Measurements from ENCODE around the gene CALN1.

DNA sequence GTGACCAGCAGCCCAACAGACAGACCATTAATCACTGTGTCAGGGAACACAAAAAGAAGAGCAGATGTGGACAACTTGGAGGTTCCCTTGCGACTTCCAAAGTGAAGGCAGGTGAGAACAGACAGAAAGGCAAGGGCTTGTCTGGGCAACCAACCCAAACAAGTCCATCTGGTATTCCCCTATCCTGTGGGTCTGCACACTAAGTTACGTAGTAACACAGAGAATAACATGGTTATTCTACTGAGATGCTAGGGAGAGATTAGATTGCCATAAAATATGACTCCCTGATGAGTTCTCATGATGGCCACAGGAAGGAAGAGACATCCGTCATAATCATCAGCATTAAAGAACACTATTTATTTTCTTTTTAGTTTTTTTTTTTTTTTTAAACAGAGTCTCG lies 252.2 kb downstream of the CALN1 start:
- TF ChIP-seq POLR2A (IDR thresholded peaks at IDR 0.05), result no peak
- TF ChIP-seq, protein P1, sequence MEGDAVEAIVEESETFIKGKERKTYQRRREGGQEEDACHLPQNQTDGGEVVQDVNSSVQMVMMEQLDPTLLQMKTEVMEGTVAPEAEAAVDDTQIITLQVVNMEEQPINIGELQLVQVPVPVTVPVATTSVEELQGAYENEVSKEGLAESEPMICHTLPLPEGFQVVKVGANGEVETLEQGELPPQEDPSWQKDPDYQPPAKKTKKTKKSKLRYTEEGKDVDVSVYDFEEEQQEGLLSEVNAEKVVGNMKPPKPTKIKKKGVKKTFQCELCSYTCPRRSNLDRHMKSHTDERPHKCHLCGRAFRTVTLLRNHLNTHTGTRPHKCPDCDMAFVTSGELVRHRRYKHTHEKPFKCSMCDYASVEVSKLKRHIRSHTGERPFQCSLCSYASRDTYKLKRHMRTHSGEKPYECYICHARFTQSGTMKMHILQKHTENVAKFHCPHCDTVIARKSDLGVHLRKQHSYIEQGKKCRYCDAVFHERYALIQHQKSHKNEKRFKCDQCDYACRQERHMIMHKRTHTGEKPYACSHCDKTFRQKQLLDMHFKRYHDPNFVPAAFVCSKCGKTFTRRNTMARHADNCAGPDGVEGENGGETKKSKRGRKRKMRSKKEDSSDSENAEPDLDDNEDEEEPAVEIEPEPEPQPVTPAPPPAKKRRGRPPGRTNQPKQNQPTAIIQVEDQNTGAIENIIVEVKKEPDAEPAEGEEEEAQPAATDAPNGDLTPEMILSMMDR (IDR thresholded peaks at IDR 0.05), result no peak
